ENCODE measurements around the gene RNF144B.
"Not testable (repeated sequence)": the region's sequence is repeated elsewhere in the genome, so short reads cannot be mapped to it uniquely, and the experiment has no call there.

Gene RNF144B

DNA sequence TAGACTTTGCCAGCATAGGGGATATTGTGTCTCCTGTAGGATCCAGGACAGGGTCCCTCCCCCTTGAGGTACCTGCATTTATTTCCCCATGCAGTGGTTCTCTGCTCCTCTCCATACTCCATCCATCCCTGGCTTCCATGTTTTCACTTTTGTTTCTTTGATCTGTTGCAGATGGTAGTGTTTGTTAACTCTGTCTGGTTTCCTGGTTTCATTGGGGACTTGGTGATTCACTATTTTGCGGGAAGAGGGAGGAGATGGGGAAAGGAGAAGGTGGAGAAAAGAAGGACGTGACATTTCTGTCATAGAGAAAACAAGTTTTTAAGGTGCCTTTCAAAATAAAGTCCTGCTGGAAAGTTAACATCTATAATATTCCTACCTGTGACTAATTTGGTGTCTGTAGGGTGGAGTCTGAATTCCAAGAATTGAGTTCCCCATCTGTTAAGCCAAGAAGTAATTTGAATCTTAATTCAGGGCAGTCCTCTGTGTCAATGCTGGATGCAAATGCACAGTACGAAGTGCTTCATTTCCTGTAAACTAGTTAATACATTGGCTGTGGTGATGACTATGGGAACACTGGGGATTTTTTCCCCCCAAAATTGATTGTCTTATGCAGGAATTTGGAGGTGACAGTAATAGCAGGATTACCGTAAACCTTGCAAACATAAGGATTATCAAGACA lies 6.9 kb upstream of the RNF144B start:
- FAIRE-seq, result no peak

DNA sequence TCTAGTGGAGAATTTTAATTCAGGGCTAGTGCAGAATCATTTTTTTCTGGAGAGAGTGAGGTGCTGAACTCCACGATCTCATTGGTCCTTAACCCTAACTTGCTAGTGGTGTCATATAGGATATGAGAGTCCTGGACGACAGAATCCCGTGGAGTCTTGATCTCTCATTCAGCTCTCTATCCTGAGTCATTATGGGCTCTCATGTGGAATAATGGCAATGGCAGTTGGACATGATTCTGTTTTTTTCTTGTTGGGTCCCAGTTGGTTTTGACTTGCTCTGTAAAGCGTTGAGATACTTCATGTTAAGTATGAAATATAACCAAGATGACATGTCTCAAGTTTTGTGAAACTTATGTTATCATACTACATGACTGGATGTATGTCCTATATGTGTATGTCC lies 6.3 kb upstream of the RNF144B start:
- no peak for FAIRE-seq

DNA sequence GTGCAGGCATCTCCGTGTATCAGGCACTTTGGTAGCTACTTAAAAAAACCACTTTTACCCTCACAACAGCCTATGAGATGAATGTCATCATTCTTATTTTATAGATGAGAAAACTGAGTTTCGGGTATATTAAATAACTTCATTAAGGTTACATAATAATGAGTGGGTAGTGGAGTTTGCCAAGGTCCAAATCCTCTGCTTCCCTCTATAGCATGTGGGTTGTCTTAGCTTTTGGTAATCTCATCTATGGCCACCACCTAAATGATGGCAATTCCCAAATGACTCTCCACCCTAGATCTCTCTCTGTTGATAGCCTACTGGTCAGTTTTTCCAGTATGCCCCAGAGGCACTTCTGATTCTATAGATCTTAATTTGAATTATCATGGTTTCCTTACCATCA lies 3.7 kb upstream of the RNF144B start:
- no peak for FAIRE-seq

DNA sequence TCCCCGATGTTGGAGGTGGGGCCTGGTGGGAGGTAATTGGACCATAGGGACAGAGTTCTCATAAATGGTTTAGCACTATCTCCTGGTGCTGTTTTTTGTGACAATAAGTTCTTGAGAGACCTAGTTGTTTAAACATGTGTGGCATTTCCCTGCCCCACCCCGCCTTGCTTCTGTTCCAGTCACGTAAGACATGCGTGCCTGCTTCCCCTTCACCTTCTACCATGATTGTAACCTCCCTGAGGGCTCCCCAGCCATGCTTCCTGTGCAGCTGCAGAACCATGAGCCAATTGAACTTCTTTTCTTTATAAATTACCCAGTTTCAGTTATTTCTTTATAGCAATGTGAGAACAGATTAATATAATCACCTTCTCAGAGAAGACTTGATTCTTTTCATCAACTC lies 2.5 kb upstream of the RNF144B start:
- no peak for FAIRE-seq

DNA sequence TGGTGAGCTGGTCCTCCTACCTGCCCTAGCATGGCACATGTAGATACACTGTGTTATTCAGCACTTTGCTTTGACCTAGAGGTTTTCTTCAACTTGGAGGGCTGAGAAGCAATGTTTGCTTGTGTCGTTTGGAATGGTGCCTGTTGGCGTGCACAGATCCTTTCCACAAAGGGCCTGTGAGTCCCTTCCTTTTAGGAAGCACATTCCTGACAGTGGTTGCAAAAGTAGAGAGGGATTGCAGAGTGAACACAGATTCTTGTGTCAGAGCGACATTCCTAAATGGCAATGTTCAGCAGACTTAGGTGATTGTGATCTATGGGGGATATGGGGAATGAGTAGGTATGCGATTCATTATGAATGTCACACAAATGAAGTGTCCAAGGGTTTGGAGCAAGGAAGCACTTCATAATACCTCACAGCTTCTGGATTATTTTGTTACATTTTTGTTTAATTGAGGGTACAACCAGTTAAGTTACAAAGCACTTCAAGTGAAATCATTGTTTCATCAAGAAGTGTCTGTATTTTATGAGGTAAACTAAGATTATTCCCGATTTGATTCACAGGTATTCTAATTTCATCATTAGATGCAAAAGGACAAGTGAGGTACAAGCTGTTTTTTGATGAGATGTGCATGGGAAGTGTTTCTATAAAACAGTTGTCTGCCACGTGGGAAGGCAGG lies 713 bp upstream of the RNF144B start:
- FAIRE-seq, result no peak

DNA sequence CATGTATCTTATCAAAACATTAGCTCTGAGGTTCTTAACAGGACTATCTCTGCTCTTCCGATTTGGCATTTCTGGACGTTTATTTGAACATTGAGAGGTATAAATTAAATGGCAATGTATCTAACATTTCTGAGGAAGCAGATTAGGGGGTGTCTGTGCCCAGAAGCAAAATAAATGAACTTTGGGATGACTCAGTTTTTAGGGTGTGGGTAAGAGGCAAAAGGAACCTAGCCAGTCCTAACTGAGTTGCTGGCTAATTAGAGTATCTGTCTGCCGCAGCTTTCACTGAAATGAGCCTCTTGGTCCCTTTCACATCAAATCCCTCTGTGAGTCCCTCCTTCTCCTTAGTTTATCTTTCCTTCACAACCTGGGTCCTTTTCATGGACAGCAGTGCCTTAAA lies 1.1 kb downstream of the RNF144B start:
- FAIRE-seq, result no peak

DNA sequence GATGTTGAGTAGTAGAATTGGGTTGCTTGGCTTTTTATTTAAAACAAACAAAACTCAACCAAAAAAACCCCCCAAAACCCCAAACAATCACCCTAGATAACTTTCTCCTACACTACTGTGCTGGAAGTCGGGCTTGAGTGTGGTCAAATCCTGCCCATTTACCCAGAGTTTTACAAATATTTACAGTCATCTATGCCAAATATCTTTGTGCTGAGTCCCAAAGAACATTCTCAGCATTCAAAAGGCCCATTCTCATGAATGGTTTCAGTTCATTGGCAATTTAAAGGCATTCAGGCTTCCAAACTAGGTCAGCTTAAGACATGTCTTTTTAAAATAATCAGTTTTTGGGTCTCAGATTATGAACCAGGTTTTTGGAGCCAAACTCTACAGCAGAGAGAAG lies 1.8 kb downstream of the RNF144B start:
- FAIRE-seq, result no peak

DNA sequence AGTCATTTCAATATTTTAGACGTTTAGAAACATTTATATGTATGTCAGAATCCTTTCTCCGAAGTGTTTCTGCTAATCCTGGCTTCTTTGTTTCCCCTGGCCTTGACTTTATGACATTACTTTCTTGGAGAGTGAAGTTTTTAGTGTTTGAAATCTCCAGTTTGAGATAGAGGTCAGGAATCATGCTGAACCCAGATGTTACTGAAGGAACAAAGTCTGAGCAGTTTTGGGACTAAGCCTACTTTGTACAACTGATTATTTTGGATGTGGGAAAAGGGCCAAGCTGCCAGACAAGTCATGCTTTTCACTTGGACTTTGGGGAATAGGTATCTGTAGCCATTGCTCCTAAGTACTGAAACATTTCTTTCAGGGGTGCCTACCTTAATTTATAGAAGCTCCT lies 2.3 kb downstream of the RNF144B start:
- FAIRE-seq, result no peak

DNA sequence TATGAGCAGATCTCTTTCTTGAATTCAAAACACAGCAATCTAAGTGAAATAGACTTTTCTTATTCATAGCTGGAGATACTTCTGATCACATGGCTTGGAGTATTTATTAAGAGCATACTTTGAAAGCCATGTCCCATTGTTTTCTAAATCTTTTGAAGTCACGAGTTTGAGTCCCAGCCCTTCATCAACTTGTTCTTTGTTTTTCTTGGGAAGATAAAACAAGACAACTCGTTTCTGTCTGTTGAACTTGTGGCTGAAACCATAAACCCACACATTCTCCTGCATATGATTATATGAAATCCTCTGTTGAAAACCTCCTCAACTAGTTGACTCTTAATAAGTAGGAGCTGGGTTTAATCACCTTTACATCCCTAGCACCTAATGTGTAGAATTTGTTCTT lies 3.3 kb downstream of the RNF144B start:
- no peak for FAIRE-seq

DNA sequence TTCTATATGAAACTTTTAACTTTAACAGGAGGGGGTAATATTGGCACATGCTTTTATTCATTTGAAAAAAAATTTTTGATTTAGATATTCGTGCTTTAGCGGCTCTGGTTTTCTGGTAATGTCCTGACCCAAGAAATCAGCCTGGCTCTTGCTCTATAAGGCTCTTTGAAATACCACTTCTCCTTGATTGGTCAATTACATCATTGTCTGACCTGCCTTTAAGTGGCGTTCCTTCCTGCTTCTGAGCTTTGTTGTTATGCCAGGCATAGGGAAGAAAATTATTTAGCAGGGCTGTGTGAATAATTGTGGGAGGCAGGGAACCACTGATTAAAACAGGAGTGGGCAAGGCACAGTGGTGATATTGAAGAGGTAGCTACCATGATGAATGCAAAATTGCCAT lies 3.9 kb downstream of the RNF144B start:
- no peak for FAIRE-seq

DNA sequence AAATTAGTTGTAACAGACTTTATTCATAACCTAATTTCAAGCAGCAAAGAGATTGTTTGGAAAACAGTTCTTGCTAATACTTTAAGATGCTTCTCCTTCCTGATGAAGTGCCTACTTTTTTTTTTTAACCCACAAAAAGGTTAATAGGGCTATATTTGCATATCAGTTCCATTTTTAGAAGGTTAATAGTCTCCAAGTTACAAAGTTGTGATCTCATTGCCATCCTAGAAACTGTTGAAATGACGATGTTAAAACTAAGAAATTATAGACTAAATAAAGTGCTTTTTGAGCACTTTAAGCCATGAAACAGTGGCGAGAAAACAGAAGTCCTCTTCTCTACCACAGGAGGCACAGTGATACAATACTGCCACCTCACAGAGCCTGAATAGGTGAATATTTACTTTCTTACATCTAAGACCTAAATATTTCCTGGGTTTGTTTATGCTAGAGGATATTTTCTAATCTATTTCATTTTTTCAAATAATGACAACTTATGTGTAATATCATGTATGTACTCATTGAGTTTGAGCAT lies 5.3 kb downstream of the RNF144B start:
- no peak for FAIRE-seq

DNA sequence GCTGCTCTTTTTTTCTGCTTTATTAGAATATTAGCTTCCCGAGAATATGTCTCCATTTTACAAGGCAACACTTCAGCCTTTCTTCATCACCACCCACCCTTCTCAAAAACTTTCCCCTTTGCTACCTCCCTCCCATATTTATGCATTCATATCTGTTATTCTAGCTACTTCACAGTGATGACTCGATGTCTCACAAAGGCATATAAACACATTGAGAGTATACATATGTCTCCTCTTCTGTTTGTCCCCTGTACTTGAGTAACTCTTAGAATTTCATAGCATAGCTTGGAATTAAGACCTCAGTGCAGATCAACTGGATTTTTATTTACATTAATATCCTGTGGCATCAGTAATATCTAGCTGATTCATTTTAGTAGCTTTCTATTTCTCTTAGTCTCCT lies 6.5 kb downstream of the RNF144B start:
- FAIRE-seq, result no peak

DNA sequence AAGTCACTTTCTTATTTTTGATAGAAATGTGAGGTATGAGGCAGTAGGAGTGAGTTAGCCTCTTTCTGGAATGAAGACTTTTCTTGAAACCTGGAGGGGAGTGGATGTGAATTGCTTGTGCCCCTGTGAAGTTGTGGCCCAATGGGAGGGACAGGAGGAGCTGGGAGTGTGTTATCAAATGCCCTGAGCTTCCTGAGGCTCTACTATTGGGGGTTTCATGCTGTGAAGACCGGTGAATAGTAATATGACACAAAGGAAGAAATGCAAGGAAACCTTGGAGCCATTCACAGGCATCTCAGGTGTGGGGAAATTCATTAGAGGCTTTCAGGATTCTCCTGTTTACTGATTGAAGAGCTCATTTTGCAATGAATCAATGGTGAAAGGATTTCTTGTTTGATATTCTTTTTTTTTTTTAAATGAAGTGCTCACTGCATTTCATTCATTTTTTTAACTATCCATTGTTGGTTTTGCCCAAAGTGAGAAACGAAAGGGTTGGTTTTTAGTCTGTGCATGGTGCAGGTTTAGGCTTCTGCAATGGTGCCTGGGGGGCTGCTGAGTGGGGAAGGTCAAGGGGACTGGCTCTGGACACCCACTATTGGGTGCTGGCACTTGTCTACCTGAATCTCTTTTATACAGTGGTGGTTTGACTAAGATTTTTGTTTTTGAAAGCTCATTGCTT lies 8.2 kb downstream of the RNF144B start:
- FAIRE-seq, result no peak

DNA sequence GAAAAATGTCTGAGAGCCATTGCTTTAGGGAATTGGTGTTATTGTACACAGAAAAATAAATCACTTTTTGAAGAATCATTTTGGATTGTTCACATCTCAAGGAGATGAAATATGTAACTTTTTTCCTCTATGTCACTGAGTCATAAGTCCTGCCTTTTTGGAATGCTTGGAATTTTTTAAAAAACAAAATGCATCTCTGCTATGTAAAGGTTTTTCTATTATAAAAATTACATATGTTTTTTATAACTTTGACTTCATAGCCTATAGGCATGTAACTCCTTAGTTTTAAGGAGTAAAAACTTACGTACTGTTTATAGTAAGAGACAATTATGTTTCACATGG lies 8.7 kb downstream of the RNF144B start:
- FAIRE-seq, result no peak

DNA sequence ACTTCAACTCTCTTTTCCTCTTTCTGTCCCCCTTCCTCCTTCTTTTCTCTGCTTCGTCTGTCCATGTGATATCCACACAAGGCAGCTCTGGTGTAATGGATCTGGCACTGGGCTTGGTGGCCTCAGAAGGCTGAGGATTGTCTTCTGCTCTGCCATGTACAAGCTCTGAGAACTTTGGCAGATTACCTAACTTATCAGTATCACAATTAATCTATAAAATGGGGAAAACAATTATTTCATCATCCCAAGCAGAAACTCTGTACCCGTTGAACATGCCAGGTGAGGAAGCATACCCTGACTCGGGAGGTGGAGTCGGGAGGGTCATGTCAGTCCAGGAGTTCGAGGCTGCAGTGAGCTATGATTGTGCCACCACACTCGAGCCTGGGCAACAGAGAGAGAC lies 10.6 kb downstream of the RNF144B start:
- no peak for FAIRE-seq

DNA sequence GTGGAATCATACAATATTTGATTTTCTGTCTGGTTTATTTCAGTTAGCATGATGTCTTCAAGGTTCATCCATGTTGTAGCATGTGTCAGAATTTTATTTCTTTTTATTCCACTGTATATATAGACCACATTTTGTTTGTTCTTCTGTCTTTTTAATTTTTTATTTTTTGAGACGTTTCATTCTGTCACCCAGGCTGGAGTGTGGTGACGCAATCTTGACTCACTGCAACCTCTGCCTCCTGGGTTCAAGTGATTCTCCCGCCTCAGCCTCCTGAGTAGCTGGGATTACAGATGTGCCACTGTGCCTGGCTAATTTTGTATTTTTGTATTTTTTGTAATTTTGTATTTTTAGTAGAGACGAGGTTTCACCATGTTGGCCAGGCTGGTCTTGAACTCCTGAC lies 11.1 kb downstream of the RNF144B start:
- FAIRE-seq, result not testable (repeated sequence)

DNA sequence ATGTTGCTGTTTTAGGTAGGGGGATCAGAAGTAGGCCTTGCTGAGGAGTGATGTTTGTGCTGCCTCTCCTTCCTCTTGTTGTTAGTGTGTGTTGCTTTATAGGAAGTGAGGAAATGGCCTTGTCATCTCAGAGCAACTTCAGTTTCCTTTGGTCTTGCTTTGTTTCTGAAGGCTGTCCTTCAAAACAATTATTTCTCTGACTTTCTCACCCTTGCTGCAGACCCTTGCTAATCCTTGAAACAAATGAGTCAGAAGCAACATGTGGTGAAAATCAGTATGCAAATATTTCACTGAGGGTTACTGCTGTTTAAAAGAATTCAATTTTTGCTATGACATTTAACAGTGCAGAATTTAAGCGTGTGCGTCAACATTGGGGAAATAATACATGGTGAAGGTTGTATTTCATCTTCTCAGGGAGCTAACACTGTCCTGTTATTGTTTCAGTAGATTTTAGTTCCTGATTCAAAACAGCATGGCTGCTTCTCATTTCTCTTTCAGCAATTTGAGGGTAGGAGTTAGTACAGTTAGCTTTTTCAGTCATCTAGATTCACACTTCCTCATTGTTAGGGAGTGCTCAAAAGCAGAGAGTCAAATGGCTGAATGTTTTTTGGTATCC lies 13.8 kb downstream of the RNF144B start:
- FAIRE-seq, result no peak

DNA sequence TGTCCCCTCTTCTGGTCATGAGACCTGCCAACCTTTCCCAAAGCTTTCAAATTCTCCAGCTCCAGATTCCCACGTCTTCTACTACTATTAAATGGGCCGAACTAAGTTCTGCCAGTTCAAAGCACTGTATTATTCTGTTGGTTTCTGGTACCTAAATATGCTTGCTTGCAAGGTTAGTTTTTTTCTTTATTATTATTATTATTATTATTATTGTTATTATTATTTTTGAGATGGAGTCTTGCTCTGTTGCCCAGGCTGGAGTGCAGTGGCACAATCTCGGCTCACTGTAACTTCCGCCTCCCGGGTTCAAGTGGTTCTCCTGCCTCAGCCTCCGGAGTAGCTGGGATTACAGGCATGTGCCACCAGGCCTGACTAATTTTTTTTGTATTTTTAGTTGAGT lies 17.8 kb downstream of the RNF144B start:
- FAIRE-seq, result not testable (repeated sequence)

DNA sequence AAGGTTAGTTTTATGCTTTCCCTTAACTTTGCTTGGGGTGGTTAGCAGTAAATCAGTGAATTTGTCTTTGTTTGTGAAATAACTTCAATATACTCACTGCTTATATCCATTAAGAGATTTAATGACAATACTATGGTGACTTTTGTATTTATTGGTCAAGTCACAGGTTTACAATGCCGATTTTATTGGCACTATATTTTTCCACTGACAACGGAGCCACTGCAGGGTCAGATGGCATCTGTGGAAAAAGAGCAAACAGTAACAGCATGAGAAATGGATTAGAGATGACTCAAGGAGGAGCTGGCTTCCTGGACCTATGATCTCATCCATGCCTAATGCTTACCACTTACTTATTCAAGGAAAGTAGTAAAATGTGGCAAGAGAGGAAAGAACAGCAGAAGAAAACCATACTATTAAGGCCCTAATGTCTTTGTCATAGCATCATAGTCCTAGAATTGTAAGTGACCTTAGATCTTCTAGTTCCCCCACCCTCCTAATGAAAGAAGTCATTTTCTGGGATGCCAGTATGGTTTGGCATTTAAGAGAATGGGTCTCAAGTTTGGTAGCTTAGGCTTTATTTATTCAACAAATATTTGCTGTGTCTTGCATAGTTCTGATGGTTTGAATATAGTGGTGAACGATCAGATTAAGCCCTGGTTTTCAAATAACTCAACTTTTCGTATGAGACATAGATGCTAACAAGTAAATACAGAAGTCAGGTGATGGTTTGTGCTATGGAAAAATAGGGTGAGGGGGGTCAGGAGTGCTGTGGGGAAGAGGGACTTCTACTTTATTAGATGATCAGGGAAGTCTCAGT lies 18.5 kb downstream of the RNF144B start:
- no peak for FAIRE-seq

DNA sequence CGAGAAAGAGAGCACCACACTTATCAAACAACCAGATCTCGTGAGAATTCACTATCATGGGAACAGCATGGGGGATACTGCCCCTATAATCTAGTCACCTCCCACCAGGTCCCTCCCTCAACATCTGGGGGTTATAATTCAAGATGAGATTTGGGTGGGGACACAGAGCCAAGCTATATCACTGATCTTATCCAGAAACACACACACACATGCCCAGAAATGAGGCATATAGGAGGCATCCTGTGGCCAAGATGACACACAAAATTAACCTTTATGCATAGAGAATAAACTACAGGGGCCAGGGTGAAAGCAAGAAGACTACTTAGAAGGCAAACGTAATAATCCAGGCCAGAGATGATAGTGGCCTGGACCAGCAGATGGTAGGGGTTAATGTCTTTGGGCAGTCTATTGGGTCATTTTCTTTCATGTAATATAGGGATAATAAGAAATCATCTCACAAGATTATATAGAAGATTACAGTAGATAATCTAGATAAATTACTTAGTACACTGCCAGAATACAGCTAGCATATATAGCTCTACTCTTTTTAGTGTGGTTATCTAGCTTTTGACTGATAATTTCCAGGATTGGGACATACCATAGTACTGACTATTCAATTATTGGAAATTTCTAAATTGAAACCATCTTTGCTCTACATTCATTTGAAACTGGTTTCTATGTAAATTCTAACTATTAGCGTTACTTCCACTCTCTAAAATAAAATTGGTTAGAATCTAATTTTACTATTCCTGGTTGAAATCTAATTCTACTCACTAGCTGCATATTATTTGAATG lies 20.0 kb downstream of the RNF144B start:
- no peak for FAIRE-seq

DNA sequence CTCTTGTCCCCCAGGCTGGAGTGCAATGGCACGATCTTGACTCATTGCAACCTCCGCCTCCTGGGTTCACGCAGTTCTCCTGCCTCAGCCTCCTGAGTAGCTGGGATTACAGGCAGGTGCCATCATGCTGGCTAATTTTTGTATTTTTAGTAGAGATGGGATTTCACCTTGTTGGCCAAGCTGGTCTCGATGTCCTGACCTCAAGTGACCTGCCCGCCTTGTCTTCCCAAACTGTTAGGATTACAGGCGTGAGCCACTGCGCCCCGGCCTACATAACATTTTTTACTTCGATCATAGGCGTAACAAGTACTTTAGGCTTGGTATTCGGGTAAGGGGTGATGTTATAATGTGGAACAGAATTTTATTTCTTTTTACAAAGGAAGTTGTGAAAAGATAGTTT lies 22.5 kb downstream of the RNF144B start:
- not testable (repeated sequence) for FAIRE-seq

DNA sequence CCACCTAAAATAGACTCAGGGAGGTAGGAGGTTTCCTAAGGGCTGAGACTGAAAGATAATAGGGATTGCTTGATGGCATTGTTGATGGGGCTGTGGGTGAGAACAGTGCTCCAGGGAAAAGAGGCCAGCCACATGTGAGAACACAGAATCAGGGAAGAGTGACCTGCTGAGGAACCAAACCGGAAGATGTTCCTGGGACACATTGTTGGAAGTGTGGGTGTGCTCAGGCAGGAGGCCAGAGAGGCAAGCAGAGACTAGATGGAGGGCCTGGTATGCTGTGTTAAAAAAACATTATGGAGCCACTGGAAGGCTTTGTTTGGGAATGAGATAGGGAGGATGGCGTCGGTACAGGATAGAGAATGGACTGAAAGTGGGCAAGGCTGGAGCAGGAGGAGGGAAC lies 23.3 kb downstream of the RNF144B start:
- FAIRE-seq, result no peak
